SU-DHL-6 (cell line): ENCODE data around the gene PGGHG.

Source experiments
- EZH2phosphoT487 ChIP-seq: fragments of 200-600 bp; sonication (generic), shearing (Covaris generic); conservative IDR thresholded peaks from 2 replicates; pipeline ENCODE4 v1.6.1; 2018; ENCODE audit warnings: mild to moderate bottlenecking, antibody characterized with exemption, low read length, moderate library complexity, mixed read lengths
- TF ChIP-seq, protein P1 (sequence below): fragments of 200-600 bp; sonication (generic); IDR thresholded peaks from one replicate; pipeline ENCODE4 v1.5.1; 2017; ENCODE audit warnings: antibody characterized with exemption, mild to moderate bottlenecking, low read length, moderate library complexity; ENCODE audit not compliant: insufficient read depth, poor library complexity, severe bottlenecking

DNA sequence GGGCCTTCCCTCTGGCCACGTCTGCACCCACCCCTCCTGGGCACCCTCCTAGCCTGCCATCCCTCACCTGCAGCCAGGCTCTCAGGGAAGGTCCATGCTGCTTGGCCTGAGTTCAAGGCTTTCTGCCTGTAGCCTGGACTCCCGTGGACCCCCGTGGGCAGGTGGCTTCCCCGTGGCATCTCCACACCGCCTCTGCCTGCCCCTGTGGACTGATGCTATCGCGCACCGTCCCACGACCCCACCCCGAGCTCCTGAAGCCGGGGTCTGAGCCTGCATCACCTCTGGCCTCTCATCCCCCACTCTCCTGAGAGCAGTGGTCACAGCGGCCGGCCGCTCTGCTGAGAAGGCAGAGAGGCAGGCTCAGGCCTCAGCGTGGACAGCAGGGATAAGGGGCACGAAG is 5.9 kb downstream of the PGGHG start:
- TF ChIP-seq, protein P1, sequence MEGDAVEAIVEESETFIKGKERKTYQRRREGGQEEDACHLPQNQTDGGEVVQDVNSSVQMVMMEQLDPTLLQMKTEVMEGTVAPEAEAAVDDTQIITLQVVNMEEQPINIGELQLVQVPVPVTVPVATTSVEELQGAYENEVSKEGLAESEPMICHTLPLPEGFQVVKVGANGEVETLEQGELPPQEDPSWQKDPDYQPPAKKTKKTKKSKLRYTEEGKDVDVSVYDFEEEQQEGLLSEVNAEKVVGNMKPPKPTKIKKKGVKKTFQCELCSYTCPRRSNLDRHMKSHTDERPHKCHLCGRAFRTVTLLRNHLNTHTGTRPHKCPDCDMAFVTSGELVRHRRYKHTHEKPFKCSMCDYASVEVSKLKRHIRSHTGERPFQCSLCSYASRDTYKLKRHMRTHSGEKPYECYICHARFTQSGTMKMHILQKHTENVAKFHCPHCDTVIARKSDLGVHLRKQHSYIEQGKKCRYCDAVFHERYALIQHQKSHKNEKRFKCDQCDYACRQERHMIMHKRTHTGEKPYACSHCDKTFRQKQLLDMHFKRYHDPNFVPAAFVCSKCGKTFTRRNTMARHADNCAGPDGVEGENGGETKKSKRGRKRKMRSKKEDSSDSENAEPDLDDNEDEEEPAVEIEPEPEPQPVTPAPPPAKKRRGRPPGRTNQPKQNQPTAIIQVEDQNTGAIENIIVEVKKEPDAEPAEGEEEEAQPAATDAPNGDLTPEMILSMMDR = no peak
- TF ChIP-seq EZH2phosphoT487 = no peak
